WTC11 (cell line): ENCODE measurements around the gene PDK4. TPM values are rescaled to one million over a fixed set of nuclear protein-coding genes. Genes with fewer than 3 reads are reported as not detected.

Experiments
- ATAC-seq: fragments of 200-7000 bp; cut with Tn5 transposase; 2 replicates; pipeline ENCODE4 v1.10.0; 2021; ENCODE audit warnings: mild to moderate bottlenecking, moderate library complexity
- CTCF ChIA-PET: fragments of 300-600 bp; sonication (Branson Sonifier 250); formaldehyde crosslinking; loops from one replicate; lab custom pipeline; 2021; ENCODE audit warnings: antibody characterized with exemption; lab: Charles Lee
- POLR2A ChIA-PET: fragments of 350-600 bp; sonication (Branson Sonifier 250); formaldehyde crosslinking; loops from one replicate; lab custom pipeline; 2021; ENCODE audit warnings: antibody characterized with exemption; lab: Charles Lee
- DNase-seq: peaks from one replicate; pipeline ENCODE4 v3.0.0; 2021; ENCODE audit warnings: low spot score
- H3K27ac Mint-ChIP-seq: 2 replicates; pipeline ENCODE4 v1.8.0; 2021; ENCODE audit warnings: mixed read lengths
- H3K27me3 Mint-ChIP-seq: 2 replicates; pipeline ENCODE4 v1.8.0; 2021; ENCODE audit warnings: low read depth, mild to moderate bottlenecking, moderate library complexity, mixed read lengths
- H3K36me3 Mint-ChIP-seq: 2 replicates; pipeline ENCODE4 v1.8.0; 2021; ENCODE audit warnings: mixed read lengths
- H3K4me1 Mint-ChIP-seq: 2 replicates; pipeline ENCODE4 v1.8.0; 2022; ENCODE audit warnings: mixed read lengths
- H3K4me3 Mint-ChIP-seq: 2 replicates; pipeline ENCODE4 v1.8.0; 2021; ENCODE audit warnings: mild to moderate bottlenecking, moderate library complexity, mixed read lengths
- H3K9me3 Mint-ChIP-seq: 2 replicates; pipeline ENCODE4 v1.8.0; 2021; ENCODE audit warnings: mixed read lengths
- ATF3 ChIP-seq: sonication (generic); formaldehyde crosslinking; conservative IDR thresholded peaks from 2 replicates; pipeline ENCODE4 v1.8.1; 2022; ENCODE audit warnings: mild to moderate bottlenecking, missing genetic modification reagents
- CBFB ChIP-seq: sonication (generic); formaldehyde crosslinking; IDR thresholded peaks from 2 replicates; pipeline ENCODE4 v1.8.1; 2022; ENCODE audit warnings: mild to moderate bottlenecking, low read depth, missing genetic modification reagents
- E2F1 ChIP-seq: sonication (generic); formaldehyde crosslinking; IDR thresholded peaks from 2 replicates; pipeline ENCODE4 v1.8.0; 2022; ENCODE audit warnings: mild to moderate bottlenecking, missing genetic modification reagents
- FOXK1 ChIP-seq: sonication (generic); formaldehyde crosslinking; IDR thresholded peaks from 2 replicates; pipeline ENCODE4 v1.8.0; 2022; ENCODE audit warnings: mild to moderate bottlenecking, moderate library complexity, missing genetic modification reagents
- GABPB1 ChIP-seq: sonication (generic); formaldehyde crosslinking; IDR thresholded peaks from 2 replicates; pipeline ENCODE4 v1.8.1; 2023; ENCODE audit warnings: mild to moderate bottlenecking, missing genetic modification reagents
- JAZF1 ChIP-seq: fragments of 250-450 bp; sonication (Bioruptor Pico); IDR thresholded peaks from 2 replicates; pipeline ENCODE4 v1.9.0; 2021; ENCODE audit warnings: moderate library complexity, mild to moderate bottlenecking, inconsistent platforms
- NFATC4 ChIP-seq: fragments of 250-450 bp; sonication (Bioruptor Pico); IDR thresholded peaks from 2 replicates; pipeline ENCODE4 v1.9.0; 2021; ENCODE audit warnings: mild to moderate bottlenecking
- NR3C1 ChIP-seq: sonication (generic); formaldehyde crosslinking; conservative IDR thresholded peaks from 2 replicates; pipeline ENCODE4 v1.8.1; 2023; ENCODE audit warnings: low read depth, mild to moderate bottlenecking, missing genetic modification reagents
- SOX15 ChIP-seq: fragments of 250-450 bp; sonication (Bioruptor Pico); IDR thresholded peaks from 2 replicates; pipeline ENCODE4 v1.9.0; 2021; ENCODE audit warnings: mild to moderate bottlenecking
- TCF7 ChIP-seq: sonication (generic); formaldehyde crosslinking; IDR thresholded peaks from 2 replicates; pipeline ENCODE4 v1.8.0; 2022; ENCODE audit warnings: mild to moderate bottlenecking, low read depth, missing genetic modification reagents, moderate library complexity
- USF1 ChIP-seq: sonication (generic); formaldehyde crosslinking; IDR thresholded peaks from 2 replicates; pipeline ENCODE4 v1.8.0; 2022; ENCODE audit warnings: mild to moderate bottlenecking, missing genetic modification reagents
- ZBTB43 ChIP-seq: sonication (generic); formaldehyde crosslinking; IDR thresholded peaks from 2 replicates; pipeline ENCODE4 v1.8.1; 2023; ENCODE audit warnings: mild to moderate bottlenecking, missing genetic modification reagents
- ZNF138 ChIP-seq: sonication (generic); formaldehyde crosslinking; conservative IDR thresholded peaks from 2 replicates; pipeline ENCODE4 v1.8.1; 2022; ENCODE audit warnings: mild to moderate bottlenecking, moderate library complexity, missing genetic modification reagents
- ZNF219 ChIP-seq: sonication (generic); formaldehyde crosslinking; IDR thresholded peaks from 2 replicates; pipeline ENCODE4 v1.8.0; 2023; ENCODE audit warnings: missing genetic modification reagents, mild to moderate bottlenecking, borderline replicate concordance
- ZNF263 ChIP-seq: sonication (generic); formaldehyde crosslinking; IDR thresholded peaks from 2 replicates; pipeline ENCODE4 v1.8.1; 2022; ENCODE audit warnings: low read depth, mild to moderate bottlenecking, moderate library complexity, missing genetic modification reagents
- ZNF317 ChIP-seq: sonication (generic); formaldehyde crosslinking; IDR thresholded peaks from 2 replicates; pipeline ENCODE4 v1.8.1; 2023; ENCODE audit warnings: low read depth, mild to moderate bottlenecking, moderate library complexity, missing genetic modification reagents, borderline replicate concordance
- total RNA-seq: library from RNA; stranded (reverse); gene quantifications from 3 replicates; pipeline ENCODE4 v1.2.3, GENCODE V29; 2021
- TF ChIP-seq, protein P1 (sequence below): sonication (generic); formaldehyde crosslinking; IDR thresholded peaks from 2 replicates; pipeline ENCODE4 v1.8.1; 2022; ENCODE audit warnings: mild to moderate bottlenecking, missing genetic modification reagents, moderate library complexity, borderline replicate concordance
- TF ChIP-seq, protein P2 (sequence below): fragments of 250-450 bp; sonication (Bioruptor Pico); IDR thresholded peaks from 2 replicates; pipeline ENCODE4 v1.9.0; 2021; ENCODE audit warnings: mild to moderate bottlenecking
- TF ChIP-seq, protein P3 (sequence below): fragments of 250-450 bp; sonication (Bioruptor Pico); IDR thresholded peaks from 2 replicates; pipeline ENCODE4 v1.9.0; 2021; ENCODE audit warnings: mild to moderate bottlenecking, borderline replicate concordance
- TF ChIP-seq, protein P4 (sequence below): sonication (generic); formaldehyde crosslinking; IDR thresholded peaks from 2 replicates; pipeline ENCODE4 v1.8.1; 2023; ENCODE audit warnings: mild to moderate bottlenecking, missing genetic modification reagents, moderate library complexity

The PDK4 gene
- total RNA-seq, 1 experiment from 2014 or later: 0.31 TPM

DNA sequence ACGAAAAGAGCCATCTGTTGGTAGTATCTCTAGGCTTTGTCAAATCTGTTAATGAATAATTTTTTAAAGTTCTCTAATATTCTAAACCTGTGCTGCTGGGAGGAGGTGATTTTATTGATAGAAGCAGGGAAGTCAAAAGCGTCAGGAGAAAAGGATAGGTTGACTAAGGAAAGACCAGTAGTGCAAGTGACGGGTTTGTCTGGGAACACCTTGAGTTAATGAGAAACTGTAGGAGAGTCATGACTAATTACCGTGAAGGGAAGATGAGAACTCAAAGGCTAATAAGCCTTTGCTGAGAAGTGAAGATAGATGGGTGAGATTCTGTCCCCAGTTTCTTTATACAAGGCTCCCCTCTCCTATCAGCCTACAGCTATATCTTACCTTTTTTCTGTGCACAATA lies 5.0 kb upstream of the PDK4 start:
- DNase-seq: no peak
- Mint-ChIP-seq H3K4me1 (peaks cover 4% of the 10 kb centered on the region; the same call in 1 of the 2 replicates), H3K27me3 (peaks cover 36% of the 10 kb centered on the region), H3K27ac (no peak overlapping the region), H3K4me3 (no peak overlapping the region), H3K36me3 (no peaks in the 10 kb centered on the region; the same call in 1 of the 2 replicates), H3K9me3 (peaks cover 7% of the 10 kb centered on the region)
- ATAC-seq: no peak
- ChIA-PET POLR2A (no interaction called here), CTCF (no interaction called here)
- TF ChIP-seq, protein P1, sequence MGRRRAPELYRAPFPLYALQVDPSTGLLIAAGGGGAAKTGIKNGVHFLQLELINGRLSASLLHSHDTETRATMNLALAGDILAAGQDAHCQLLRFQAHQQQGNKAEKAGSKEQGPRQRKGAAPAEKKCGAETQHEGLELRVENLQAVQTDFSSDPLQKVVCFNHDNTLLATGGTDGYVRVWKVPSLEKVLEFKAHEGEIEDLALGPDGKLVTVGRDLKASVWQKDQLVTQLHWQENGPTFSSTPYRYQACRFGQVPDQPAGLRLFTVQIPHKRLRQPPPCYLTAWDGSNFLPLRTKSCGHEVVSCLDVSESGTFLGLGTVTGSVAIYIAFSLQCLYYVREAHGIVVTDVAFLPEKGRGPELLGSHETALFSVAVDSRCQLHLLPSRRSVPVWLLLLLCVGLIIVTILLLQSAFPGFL (CRISPR knock-in tag): no peak
- no peak for TF ChIP-seq ZNF219 (CRISPR knock-in tag)
- TF ChIP-seq NR3C1 (CRISPR knock-in tag): no peak
- TF ChIP-seq, protein P2, sequence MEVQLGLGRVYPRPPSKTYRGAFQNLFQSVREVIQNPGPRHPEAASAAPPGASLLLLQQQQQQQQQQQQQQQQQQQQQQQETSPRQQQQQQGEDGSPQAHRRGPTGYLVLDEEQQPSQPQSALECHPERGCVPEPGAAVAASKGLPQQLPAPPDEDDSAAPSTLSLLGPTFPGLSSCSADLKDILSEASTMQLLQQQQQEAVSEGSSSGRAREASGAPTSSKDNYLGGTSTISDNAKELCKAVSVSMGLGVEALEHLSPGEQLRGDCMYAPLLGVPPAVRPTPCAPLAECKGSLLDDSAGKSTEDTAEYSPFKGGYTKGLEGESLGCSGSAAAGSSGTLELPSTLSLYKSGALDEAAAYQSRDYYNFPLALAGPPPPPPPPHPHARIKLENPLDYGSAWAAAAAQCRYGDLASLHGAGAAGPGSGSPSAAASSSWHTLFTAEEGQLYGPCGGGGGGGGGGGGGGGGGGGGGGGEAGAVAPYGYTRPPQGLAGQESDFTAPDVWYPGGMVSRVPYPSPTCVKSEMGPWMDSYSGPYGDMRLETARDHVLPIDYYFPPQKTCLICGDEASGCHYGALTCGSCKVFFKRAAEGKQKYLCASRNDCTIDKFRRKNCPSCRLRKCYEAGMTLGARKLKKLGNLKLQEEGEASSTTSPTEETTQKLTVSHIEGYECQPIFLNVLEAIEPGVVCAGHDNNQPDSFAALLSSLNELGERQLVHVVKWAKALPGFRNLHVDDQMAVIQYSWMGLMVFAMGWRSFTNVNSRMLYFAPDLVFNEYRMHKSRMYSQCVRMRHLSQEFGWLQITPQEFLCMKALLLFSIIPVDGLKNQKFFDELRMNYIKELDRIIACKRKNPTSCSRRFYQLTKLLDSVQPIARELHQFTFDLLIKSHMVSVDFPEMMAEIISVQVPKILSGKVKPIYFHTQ: no peak

DNA sequence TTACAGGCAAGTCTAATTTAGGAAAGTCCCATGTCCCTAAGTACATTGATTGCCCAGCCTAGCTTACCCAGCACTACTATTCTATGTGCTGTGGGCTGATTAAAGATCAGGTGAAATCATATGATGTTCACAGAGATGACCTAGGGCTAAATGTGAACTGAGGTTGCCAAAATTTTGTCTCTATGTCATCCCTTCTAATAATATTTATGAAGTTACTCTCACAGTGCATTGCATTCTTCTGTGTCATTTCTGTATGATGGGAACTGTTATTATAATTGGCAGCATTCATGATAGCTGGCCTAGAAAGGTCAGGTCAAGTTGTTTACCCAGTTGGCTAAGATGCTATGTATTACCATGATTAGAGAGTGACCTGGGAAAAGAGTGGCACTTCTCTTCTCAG lies 2.8 kb upstream of the PDK4 start:
- no peak overlapping the region for H3K4me3 Mint-ChIP-seq
- ChIA-PET POLR2A (no interaction called here), CTCF (interaction anchor here (0.9 kb wide), 1 partner anchor 85 kb away, joined by 3 read pairs; no protein-coding TSS in a partner anchor)
- DNase-seq (no peak), ATAC-seq (no peak)
- no peak overlapping the region for H3K27ac Mint-ChIP-seq
- peaks cover 52% of the 10 kb centered on the region for H3K27me3 Mint-ChIP-seq
- H3K9me3 Mint-ChIP-seq: no peaks in the 10 kb centered on the region
- H3K4me1 Mint-ChIP-seq: peaks cover 8% of the 10 kb centered on the region; the same call in 1 of the 2 replicates
- no peaks in the 10 kb centered on the region for H3K36me3 Mint-ChIP-seq
- TF ChIP-seq ZBTB43 (CRISPR knock-in tag) (no peak), GABPB1 (no peak), ZNF263 (no peak), CBFB (CRISPR knock-in tag) (no peak), ZNF138 (CRISPR knock-in tag) (no peak), ATF3 (CRISPR knock-in tag) (no peak), SOX15 (CRISPR knock-in tag) (no peak), ZNF317 (CRISPR knock-in tag) (no peak), USF1 (no peak), E2F1 (CRISPR knock-in tag) (no peak), NFATC4 (CRISPR knock-in tag) (no peak), FOXK1 (CRISPR knock-in tag) (no peak), JAZF1 (CRISPR knock-in tag) (no peak), TCF7 (CRISPR knock-in tag) (no peak)
- TF ChIP-seq, protein P3, sequence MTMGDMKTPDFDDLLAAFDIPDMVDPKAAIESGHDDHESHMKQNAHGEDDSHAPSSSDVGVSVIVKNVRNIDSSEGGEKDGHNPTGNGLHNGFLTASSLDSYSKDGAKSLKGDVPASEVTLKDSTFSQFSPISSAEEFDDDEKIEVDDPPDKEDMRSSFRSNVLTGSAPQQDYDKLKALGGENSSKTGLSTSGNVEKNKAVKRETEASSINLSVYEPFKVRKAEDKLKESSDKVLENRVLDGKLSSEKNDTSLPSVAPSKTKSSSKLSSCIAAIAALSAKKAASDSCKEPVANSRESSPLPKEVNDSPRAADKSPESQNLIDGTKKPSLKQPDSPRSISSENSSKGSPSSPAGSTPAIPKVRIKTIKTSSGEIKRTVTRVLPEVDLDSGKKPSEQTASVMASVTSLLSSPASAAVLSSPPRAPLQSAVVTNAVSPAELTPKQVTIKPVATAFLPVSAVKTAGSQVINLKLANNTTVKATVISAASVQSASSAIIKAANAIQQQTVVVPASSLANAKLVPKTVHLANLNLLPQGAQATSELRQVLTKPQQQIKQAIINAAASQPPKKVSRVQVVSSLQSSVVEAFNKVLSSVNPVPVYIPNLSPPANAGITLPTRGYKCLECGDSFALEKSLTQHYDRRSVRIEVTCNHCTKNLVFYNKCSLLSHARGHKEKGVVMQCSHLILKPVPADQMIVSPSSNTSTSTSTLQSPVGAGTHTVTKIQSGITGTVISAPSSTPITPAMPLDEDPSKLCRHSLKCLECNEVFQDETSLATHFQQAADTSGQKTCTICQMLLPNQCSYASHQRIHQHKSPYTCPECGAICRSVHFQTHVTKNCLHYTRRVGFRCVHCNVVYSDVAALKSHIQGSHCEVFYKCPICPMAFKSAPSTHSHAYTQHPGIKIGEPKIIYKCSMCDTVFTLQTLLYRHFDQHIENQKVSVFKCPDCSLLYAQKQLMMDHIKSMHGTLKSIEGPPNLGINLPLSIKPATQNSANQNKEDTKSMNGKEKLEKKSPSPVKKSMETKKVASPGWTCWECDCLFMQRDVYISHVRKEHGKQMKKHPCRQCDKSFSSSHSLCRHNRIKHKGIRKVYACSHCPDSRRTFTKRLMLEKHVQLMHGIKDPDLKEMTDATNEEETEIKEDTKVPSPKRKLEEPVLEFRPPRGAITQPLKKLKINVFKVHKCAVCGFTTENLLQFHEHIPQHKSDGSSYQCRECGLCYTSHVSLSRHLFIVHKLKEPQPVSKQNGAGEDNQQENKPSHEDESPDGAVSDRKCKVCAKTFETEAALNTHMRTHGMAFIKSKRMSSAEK: no peak
- TF ChIP-seq, protein P4, sequence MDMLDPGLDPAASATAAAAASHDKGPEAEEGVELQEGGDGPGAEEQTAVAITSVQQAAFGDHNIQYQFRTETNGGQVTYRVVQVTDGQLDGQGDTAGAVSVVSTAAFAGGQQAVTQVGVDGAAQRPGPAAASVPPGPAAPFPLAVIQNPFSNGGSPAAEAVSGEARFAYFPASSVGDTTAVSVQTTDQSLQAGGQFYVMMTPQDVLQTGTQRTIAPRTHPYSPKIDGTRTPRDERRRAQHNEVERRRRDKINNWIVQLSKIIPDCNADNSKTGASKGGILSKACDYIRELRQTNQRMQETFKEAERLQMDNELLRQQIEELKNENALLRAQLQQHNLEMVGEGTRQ: no peak
